Choroid plexus epithelial cell (primary cell): Measurements from ENCODE around the gene PHF12.

Experiments
- DNase-seq: peaks from one replicate; pipeline ENCODE4 v3.0.0-alpha.2; 2010; ENCODE audit warnings: low read depth
- H3K4me3 ChIP-seq: 2 replicates; pipeline ENCODE4 v1.5.1; 2011; ENCODE audit warnings: low read depth, mild to moderate bottlenecking, control low read depth, low read length, moderate library complexity
- TF ChIP-seq, protein P1 (sequence below): conservative IDR thresholded peaks from 2 replicates; pipeline ENCODE4 v1.5.1; 2011; ENCODE audit warnings: low read depth, mild to moderate bottlenecking, control low read depth, inconsistent platforms, low read length, moderate library complexity

The PHF12 gene

DNA sequence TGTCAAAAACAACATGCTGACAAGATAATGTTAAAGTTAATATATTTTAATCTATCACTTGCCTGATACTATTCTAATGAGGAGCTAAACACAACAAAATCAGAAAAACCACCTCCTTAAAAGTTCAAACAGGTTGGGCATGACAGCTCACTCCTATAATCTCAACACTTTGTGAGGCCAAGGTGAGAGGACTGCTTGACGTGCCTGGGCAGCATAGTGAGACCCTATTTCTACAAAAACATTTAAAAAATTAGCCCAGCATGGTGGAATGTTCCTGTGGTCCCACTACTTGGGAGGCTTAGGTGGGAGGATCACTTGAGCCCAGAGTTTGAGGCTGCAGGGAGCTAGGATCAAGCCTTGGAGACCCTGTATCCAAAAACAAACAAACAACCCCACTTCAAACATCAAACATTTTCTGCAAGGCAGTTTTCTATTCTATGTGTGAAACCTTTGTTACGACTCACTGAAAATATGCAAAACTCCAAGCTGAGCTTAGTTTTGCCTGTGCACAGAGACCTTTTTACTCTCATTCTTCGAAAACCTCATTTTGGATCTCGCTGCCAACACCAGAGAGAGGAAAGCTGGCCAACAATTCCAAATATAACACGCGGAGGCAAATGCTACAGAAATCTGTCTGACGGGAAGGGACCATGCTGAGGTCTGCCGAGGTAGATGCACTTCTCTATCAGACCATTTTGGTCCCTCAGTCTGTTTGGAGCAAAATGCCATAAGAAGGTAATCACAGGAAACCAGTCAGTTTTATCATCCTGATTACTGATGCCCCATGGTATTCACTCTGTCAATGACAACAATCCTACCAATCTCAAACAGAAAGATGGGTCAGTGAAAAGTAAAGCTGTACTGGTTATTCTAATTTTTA, 6.2 kb downstream of the PHF12 start:
- H3K4me3 ChIP-seq: no peak overlapping the region
- peak; percentile 54 for DNase-seq

DNA sequence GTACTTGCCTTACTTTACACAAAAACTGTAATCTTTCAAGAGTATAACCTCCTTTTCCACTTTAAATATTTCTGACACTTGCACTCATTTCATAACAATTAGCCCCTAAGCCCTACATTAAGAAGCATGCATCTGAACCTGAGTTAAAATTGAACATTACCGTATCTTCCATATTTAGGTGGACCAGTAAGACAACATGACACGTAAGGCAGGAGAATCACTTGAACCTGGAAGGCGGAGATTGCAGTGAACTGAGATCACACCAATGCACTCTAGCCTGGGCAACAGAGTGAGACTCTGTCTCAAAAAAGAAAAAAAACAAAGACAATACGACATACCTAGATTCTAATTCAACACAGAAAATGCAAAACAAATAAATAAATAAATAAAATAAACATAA, 7.0 kb downstream of the PHF12 start:
- H3K4me3 ChIP-seq: no peak overlapping the region

More for the DNA sequence above, 6.2 kb downstream of the PHF12 start:
- TF ChIP-seq, protein P1, sequence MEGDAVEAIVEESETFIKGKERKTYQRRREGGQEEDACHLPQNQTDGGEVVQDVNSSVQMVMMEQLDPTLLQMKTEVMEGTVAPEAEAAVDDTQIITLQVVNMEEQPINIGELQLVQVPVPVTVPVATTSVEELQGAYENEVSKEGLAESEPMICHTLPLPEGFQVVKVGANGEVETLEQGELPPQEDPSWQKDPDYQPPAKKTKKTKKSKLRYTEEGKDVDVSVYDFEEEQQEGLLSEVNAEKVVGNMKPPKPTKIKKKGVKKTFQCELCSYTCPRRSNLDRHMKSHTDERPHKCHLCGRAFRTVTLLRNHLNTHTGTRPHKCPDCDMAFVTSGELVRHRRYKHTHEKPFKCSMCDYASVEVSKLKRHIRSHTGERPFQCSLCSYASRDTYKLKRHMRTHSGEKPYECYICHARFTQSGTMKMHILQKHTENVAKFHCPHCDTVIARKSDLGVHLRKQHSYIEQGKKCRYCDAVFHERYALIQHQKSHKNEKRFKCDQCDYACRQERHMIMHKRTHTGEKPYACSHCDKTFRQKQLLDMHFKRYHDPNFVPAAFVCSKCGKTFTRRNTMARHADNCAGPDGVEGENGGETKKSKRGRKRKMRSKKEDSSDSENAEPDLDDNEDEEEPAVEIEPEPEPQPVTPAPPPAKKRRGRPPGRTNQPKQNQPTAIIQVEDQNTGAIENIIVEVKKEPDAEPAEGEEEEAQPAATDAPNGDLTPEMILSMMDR: no peak

DNA sequence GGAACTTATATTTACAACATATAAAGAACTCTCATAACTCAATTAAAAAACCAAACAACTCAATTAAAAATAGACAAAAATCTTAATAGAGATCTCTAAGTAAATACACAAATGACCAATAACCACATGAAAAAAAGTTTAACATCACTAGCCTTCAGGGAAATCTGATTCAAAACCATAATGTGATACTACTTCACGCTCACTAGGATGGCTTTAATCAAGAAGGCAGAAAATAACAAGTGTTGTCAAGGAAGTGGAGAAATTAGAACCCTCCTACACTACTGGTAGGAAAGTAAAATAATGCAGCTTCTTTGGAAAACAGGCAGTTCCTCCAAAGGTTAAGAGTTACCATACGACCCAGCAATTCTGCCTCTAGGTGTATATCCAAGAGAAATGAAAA, 8.4 kb downstream of the PHF12 start:
- DNase-seq: no peak
- no peak overlapping the region for H3K4me3 ChIP-seq
- TF ChIP-seq, protein P1: no peak

More for the DNA sequence above, 7.0 kb downstream of the PHF12 start:
- no peak for DNase-seq
- TF ChIP-seq, protein P1: no peak

DNA sequence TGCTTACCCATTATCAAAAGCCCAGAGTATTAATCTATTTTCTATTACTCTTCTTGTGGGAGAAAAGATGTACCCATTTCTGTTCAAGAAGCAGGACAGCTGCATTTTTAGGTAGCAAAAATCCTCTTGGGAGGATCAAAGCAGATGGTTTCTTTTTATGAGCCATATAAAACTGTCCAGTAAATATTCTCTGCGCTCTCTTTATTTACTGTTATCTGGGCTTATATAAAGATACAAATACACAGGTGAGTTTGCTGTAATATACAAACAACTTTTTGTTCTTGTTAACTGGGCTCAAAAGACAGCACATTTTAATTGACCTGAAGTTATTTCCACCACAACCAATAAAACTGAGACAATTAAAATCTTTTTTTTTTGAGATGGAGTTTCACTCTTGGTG, 10.1 kb downstream of the PHF12 start:
- DNase-seq: no peak
- TF ChIP-seq, protein P1: no peak
- H3K4me3 ChIP-seq: no peak overlapping the region

DNA sequence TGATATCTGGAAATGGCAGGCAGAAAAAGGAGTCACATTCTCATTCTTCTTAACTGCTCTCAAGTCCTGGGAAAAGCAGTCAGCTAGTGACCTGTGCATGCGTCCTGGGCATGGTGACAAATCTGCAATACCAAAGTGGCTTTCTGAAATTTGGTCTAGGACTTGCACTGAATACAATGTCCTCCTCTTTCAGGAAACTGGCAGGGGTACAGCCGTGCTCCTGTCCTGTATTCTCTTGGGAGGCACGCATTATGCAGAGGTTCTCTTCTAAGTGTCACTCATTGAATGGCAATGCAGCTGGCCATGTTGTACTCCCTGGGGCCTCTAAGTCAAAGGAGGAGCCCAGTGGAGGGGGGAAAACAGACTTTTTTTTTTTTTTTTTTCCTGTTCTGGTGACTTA, 10.6 kb downstream of the PHF12 start:
- DNase-seq: no peak
- no peak overlapping the region for H3K4me3 ChIP-seq
- TF ChIP-seq, protein P1: no peak

DNA sequence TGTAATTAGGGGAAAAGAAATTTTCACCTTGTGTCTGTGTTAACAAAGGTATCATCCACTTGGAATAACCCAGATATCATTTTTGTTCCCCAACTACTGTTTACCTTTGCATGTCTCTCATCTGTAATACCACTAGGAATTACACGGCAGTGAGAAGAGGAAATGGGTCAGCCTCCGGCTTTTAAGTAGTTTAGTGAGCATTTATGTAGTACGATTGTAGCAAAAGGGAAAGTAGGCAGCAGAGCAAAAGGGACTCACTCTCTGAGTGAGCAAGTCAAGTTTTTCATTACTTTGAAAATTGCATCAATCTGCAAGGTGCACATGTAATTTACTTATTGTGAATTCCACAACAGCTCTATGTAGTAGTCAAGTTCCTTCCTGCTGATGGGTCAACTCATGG, 11.2 kb downstream of the PHF12 start:
- no peak overlapping the region for H3K4me3 ChIP-seq
- TF ChIP-seq, protein P1: no peak
- no peak for DNase-seq

DNA sequence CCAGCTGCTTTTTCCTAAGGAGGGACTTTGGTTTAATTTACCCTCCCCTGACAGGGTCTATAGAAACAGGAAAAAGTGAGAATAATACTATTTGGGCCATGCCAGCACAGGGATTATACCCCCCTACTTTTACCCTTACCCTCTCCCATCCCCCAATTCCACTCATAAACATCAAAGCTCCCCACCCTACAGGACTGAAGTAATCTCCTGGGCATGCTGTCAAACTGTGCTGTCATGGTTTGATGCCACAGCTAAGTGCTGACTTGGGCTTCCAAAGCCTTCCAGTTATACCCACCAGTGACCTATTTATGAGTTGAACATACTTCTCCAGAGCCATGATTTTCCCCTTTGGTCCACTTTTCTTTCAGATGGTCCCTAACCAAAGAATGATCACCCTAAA, 12.8 kb downstream of the PHF12 start:
- TF ChIP-seq, protein P1: no peak
- no peak overlapping the region for H3K4me3 ChIP-seq
- DNase-seq: no peak
